T-helper 9 cell (primary cell): ENCODE data around the gene PCDHA8.
"Not testable (repeated sequence)": the region's sequence is repeated elsewhere in the genome, so short reads cannot be mapped to it uniquely, and the experiment has no call there.

Experiments used
- DNase-seq: peaks from one replicate; pipeline ENCODE4 v3.0.0-alpha.2; 2020
- total RNA-seq, 2 donors: gene quantifications; one replicate each; lab custom pipeline; 2026; lab: John Stamatoyannopoulos, UW

Gene PCDHA8
- 0 reads per million in 2 donors for total RNA-seq

GRCh38 chr5:140840978-140841962, at the start of gene PCDHA8:
Gene PCDHA8, plus strand, starts transcription at chr5:140841187. Its CDS starts 135 bp downstream, at chr5:140841322.
- no peak for DNase-seq

GRCh38 chr5:140794595-140795258, 46.3 kb upstream of the PCDHA8 start, which contains the start of gene PCDHA2:
Gene PCDHA2, plus strand, starts transcription at chr5:140794852.
- DNase-seq: no peak

- DNase-seq: no peak
Measured at GRCh38 chr5:140795259-140795641, 45.7 kb upstream of the PCDHA8 start.

GRCh38 chr5:140796072-140796717, 44.8 kb upstream of the PCDHA8 start:
- DNase-seq: not testable (repeated sequence)

- DNase-seq: no peak
Measured at GRCh38 chr5:140796718-140797095, 44.3 kb upstream of the PCDHA8 start.

- DNase-seq: no peak
Measured at GRCh38 chr5:140800816-140801493, 40.0 kb upstream of the PCDHA8 start, which contains the start of gene PCDHA3. Gene PCDHA3, plus strand, starts transcription at chr5:140801057.

GRCh38 chr5:140801494-140801841, 39.5 kb upstream of the PCDHA8 start:
- no peak for DNase-seq

- not testable (repeated sequence) for DNase-seq
Measured at GRCh38 chr5:140802381-140802780, 38.6 kb upstream of the PCDHA8 start.

GRCh38 chr5:140802781-140803271, 38.2 kb upstream of the PCDHA8 start:
- DNase-seq: no peak

GRCh38 chr5:140806834-140807775, 33.9 kb upstream of the PCDHA8 start, which contains the start of gene PCDHA4:
Gene PCDHA4, plus strand, starts transcription at chr5:140807068.
- no peak for DNase-seq

- not testable (repeated sequence) for DNase-seq
Measured at GRCh38 chr5:140808241-140808888, 32.6 kb upstream of the PCDHA8 start.

- no peak for DNase-seq
Measured at GRCh38 chr5:140808889-140809291, 32.1 kb upstream of the PCDHA8 start.

- DNase-seq: no peak
Measured at GRCh38 chr5:140821375-140822280, 19.4 kb upstream of the PCDHA8 start, which contains the start of gene PCDHA5. Gene PCDHA5, plus strand, starts transcription at chr5:140821613.

GRCh38 chr5:140822281-140822629, 18.7 kb upstream of the PCDHA8 start:
- DNase-seq: no peak

GRCh38 chr5:140822969-140823368, 18.0 kb upstream of the PCDHA8 start:
- not testable (repeated sequence) for DNase-seq

- DNase-seq: no peak
Measured at GRCh38 chr5:140823475-140823874, 17.5 kb upstream of the PCDHA8 start.

GRCh38 chr5:140827704-140828361, 13.2 kb upstream of the PCDHA8 start, which contains the start of gene PCDHA6:
Gene PCDHA6, plus strand, starts transcription at chr5:140827960. Its CDS starts 132 bp downstream, at chr5:140828092.
- no peak for DNase-seq

GRCh38 chr5:140828362-140828737, 12.6 kb upstream of the PCDHA8 start:
- DNase-seq: no peak
